ENCODE measurements around the gene CD72.

CD72 gene

DNA sequence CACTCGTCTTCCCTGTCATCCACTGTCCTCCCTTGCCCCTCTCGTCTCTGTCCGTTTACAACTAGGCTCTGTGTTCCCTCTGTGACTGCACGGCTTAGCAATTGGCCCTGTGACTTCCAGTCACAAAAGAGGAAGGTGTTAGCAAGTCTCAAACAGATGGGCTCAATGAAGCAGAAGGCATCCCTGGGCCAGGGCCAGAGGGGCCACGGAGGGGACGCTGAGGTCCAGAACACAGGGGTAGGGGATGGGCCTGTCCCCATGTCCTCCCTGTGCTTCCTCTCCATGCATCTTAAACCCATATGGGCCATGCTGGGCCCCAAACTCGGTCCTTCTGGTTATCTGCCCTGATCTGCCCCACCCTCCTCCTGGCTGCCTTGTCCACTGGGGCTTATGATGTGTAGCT lies at the start of gene CD72:
Gene CD72, minus strand, starts transcription at position 89 of the 403 bp plus-strand sequence. CDS start 110 bp downstream, outside the sequence.
- DNase-seq, result no peak

DNA sequence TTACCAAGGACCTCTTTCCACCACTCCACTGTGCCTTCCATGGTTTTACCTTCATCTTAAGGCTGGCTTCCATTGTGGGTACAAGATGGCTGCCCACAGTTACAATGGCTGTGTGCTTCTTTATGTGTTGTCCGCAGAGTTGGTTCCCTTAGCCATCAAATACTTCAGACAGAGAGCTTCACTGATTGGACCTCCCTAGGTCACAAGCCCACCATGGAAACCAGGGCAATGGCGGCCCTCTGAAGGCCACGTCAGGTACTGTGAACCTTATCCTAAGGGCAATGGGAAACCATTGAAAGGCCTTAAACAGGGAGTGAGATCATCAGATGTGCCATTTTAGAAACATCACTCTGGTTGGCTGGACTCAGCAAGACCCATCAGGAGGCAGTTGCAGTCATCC lies 49.7 kb upstream of the CD72 start:
- no peak for DNase-seq

DNA sequence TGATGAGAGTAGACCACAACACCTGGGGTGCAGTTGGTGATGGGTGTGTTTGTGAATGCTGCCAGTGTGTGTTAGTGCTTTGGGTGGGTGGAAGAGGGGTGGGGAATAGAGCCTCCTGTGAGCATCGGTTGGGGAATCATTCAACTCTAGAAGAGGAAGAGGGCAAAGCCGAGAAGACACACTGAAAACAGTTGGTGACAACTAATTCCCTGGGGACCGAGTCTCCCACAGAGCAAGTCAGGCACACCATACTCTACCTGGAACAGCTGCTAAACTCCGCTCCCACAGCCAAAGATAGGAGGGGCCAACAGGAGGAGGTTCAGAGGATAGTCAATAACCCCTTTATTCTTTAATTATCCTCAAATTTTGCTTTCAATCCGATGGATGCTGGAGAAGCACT lies 48.3 kb upstream of the CD72 start:
- no peak for DNase-seq

DNA sequence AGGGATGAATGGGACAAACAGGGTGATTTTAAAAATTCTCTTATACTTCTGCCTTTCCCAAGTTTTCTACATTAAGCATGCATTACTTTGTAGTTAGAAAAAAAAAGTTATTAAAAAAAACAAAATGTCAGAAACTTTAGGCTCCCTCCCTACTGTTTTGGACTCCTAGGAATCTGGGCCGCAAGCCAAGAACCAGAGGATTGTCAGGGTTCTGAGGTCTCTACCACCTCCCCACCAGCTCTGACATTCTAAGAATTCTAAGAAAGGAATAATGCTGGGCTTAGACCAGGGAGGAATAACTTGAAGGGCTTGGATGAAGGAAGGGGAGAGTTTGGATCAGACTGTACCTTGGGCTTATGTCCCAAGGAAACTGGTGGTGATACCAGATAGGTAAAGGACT lies 47.8 kb upstream of the CD72 start:
- no peak for DNase-seq

GRCh38 chr9:35665471-35665818 lies 47.2 kb upstream of the CD72 start:
- no peak for DNase-seq

- peak; percentile 14 to 32 for DNase-seq
Observed at GRCh38 chr9:35664531-35665470, 46.6 kb upstream of the CD72 start, which contains the start of gene ARHGEF39. TSS of gene ARHGEF39 (minus strand) at chr9:35665195. CDS start at chr9:35665169, 26 bp downstream.

DNA sequence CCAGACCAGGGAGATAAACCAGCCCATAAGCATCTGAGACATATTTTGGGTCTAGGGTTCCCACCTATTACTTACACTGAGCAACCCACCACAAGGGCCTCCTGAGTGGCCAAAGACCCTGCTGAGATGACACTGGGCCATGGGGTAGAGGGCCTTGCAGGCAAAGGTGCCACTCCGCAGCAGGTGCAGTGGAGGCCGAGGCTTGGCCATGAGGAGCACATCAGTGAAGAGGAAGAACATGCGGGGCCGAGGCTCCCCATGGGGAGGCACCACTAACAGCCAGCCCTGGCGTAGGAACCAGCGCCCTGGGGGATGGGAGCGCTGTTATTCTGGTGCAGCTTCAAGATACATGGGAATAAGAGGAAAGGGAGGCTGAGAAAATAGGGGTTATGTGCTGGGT lies 44.2 kb upstream of the CD72 start:
- DNase-seq, result no peak

GRCh38 chr9:35661756-35662350 lies 43.6 kb upstream of the CD72 start:
- no peak for DNase-seq

GRCh38 chr9:35660966-35661415 lies 42.8 kb upstream of the CD72 start:
- no peak for DNase-seq

- no peak for DNase-seq
Observed at GRCh38 chr9:35659340-35659739, 41.1 kb upstream of the CD72 start.

- no peak for DNase-seq
Observed at GRCh38 chr9:35658968-35659220, 40.7 kb upstream of the CD72 start.

GRCh38 chr9:35658137-35658967 lies 40.1 kb upstream of the CD72 start, which contains the start of gene CCDC107:
TSS of gene CCDC107 (plus strand) at chr9:35658292. CDS start at chr9:35658380, 88 bp downstream.
- DNase-seq, result peak; percentile 67 to 79

- DNase-seq, result peak; percentile 63 to 90
Observed at GRCh38 chr9:35657546-35658136, 39.4 kb upstream of the CD72 start, which contains the start of gene RMRP. TSS of gene RMRP (minus strand) at chr9:35658019.

DNA sequence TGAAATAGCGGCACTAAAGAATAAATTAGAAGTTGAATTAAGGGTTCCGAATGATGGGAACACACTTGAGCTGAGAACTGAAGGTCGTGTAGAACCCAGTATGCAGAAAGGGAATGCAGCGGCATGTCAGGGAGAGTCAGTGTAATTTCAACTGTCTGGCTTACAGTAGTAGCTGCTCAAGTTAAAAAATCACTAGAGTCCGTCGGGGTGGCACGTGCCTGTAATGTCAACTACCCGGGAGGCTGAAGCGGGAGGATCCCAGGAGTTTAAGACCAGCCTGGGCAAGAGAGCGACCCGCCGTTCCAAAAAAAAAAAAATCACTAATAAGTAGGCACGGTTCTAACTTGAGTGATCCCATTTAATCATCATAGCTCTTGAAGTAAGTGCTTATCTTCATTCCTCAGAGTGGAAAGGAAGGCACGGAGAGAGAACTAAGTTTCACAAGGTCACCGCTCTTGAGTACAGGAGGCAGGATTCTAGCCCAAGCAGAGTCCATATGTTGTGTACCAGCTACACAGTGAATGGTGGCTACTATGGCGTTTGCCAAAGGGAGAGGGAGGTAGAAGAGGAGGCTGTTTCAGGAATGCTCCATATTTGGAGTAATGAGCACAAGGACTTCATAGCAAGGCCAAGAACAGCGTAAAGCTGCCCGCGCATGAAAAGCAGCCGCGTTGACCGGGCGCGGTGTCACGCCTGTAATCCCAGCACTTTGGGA lies 38.8 kb upstream of the CD72 start:
- DNase-seq, result no peak

GRCh38 chr9:35656348-35656747 lies 38.1 kb upstream of the CD72 start:
- no peak for DNase-seq

DNA sequence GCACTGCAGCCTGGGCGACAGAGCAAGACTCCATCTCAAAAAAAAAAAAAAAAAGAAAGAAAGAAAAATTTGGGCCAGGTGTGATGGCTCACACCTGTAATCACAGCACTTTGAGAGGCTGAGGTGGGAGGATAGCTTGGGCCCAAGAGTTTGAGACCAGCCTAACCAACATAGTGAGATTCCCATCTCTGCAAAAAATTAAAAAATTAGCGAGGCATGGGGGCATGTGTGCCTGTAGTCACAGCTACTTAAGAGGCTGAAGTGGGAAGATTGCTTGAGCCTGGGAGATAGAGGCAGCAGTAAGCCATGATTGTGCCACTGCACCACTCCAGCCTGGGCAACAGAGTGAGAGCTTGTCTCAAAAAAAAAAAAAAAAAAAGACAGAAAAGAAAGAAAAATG lies 35.4 kb upstream of the CD72 start:
- DNase-seq, result no peak

GRCh38 chr9:35652829-35653209 lies 34.6 kb upstream of the CD72 start:
- no peak for DNase-seq

DNA sequence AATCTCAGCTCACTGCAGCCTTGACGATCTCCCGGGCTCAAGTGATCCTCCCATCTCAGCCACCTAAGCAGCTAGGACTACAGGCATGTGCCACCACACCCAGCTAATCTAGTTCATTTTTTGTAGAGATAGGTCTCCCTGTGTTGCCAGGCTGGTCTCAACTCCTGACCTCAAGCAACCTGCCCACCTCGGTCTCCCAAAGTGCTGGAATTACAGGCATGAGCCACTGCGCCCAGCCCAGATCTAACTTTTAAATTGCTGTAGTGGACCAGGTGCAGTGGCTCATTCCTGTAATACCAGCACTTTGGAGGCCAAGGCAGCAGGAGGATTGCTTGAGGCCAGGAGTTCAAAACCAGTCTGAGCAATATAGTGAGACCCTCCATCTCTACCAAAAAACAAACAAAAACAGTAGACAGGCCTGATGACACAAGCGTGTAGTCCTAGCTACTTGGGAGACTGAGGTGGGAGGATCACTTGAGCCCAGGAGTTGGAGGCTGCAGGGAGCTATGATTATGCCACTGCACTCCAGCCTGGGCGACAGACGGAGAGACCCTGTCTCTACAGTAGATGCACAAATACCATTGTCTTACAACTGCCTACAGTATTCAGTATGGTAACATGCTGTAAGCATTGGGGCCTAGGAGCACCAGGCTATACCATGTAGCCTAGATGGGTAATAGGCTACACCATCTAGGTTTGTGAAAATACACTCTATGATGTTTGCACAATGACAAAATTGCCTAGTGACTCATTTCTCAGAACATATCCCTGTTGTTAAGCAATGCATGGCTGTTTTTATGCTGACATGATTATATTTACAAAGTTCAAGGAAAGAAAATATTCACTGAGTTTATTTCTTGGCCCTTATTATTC lies 34.0 kb upstream of the CD72 start:
- DNase-seq, result no peak

- DNase-seq, result no peak
Observed at GRCh38 chr9:35650341-35651158, 32.3 kb upstream of the CD72 start, which contains the start of gene SIT1. TSS of gene SIT1 (minus strand) at chr9:35650931. CDS start at chr9:35650853, 78 bp downstream.
